Natural killer cell treated with Interleukin-12 subunit alpha and Interleukin-12 subunit beta and Interleukin-15 and Interleukin-18, amount 100 ng/mL, for 72 hours (primary cell): ENCODE results near the gene SNX3. TPM values are rescaled to one million over a fixed set of nuclear protein-coding genes. Genes with fewer than 3 reads are reported as not detected.
A peak's percentile ranks its signal among the peaks of the same experiment; 100 is the strongest.
"Not testable (repeated sequence)": the region's sequence is repeated elsewhere in the genome, so short reads cannot be mapped to it uniquely, and the experiment has no call there.

Experiments
- ATAC-seq, 2 donors: fragments of 150-1000 bp; cut with Tn5 transposase in 1 of 2; sonication (Bioruptor Pico), chemical (Tn5 transposase) in 1 of 2; 2 replicates each; pipeline ENCODE4 v1.10.0; 2021
- DNase-seq: peaks from one replicate; pipeline ENCODE4 v3.0.0; 2022; ENCODE audit warnings: low spot score
- H3K27ac Mint-ChIP-seq, 2 donors: 1 replicate in 1 of 2; 2 replicates in 1 of 2; pipeline ENCODE4 v1.8.0; 2022; ENCODE audit warnings: mixed read lengths in 2 of 2, mild to moderate bottlenecking in 1 of 2, moderate library complexity in 1 of 2
- H3K27me3 Mint-ChIP-seq, 2 donors: 1 replicate in 1 of 2; 2 replicates in 1 of 2; pipeline ENCODE4 v1.8.0; 2022; ENCODE audit warnings: mixed read lengths in 2 of 2
- H3K36me3 Mint-ChIP-seq: one replicate; pipeline ENCODE4 v1.8.0; 2022; ENCODE audit warnings: mixed read lengths
- H3K4me1 Mint-ChIP-seq, 2 donors: 1 replicate in 1 of 2; 2 replicates in 1 of 2; pipeline ENCODE4 v1.8.0; 2022; ENCODE audit warnings: low read depth in 2 of 2, mixed read lengths in 2 of 2, mild to moderate bottlenecking in 1 of 2
- H3K4me3 Mint-ChIP-seq: one replicate; pipeline ENCODE4 v1.8.0; 2022; ENCODE audit warnings: mixed read lengths
- H3K9me3 Mint-ChIP-seq: 2 replicates; pipeline ENCODE4 v1.8.0; 2022; ENCODE audit warnings: mixed read lengths
- total RNA-seq, 2 donors: library from RNA; stranded (reverse); gene quantifications; one replicate each; pipeline ENCODE4 v1.2.3, GENCODE V29; 2022

SNX3 gene
- 10 to 100 TPM; 40.8 to 76.6 TPM for total RNA-seq

DNA sequence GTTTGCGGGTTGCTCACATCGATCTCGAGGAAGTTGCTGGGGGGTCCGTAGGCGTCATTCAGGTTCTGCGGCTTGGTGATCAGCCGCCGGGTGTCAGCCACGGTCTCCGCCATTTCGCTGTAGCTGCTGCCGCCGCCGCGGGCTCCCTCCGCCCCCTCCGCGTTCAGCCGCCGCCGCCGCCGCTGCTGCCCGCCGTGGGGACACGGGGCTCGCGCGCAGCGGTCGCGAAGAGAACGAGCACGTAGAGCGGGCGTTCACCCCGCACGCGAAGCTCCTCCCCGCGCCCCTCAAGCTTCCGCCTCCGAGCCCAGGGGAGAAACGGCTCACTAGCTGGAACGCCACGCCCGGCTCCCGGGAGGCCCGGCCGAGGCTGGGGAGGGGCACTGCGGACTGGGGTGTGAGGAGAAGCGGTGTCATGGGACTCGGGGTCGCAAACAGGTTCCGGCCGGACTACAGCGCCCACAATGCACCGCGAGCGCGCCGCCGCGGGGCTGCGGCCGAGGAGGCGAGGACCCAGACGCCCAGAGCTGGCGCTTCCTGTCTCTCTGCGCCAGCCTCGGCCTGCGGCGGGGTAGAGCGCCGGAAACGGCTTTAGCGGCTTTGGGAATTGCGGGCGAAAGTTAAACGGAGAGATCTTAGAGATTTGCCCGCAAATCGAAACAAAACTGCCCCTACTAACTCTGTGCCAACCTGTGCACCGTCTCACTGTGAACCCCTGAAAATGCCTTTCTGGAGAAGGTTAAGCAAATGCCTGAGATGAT lies at the start of gene SNX3:
SNX3 (minus strand) TSS at position 232 of the 761 bp plus-strand sequence; CDS start at position 113, 119 bp downstream.
- H3K4me3 Mint-ChIP-seq = peak within 1 kb of the TSS; percentile 89
- peak; percentile 96 for ATAC-seq
- peak; percentile 94 for DNase-seq
- H3K9me3 Mint-ChIP-seq = no peaks in the 10 kb centered on the region
- H3K36me3 Mint-ChIP-seq = no peaks in the 10 kb centered on the region
- no peaks in the 10 kb centered on the region for H3K27me3 Mint-ChIP-seq
- peaks cover 9 to 14% of the 10 kb centered on the region in 2 donors for H3K4me1 Mint-ChIP-seq
- H3K27ac Mint-ChIP-seq = peak within 1 kb of the TSS; percentile 88 to 94

DNA sequence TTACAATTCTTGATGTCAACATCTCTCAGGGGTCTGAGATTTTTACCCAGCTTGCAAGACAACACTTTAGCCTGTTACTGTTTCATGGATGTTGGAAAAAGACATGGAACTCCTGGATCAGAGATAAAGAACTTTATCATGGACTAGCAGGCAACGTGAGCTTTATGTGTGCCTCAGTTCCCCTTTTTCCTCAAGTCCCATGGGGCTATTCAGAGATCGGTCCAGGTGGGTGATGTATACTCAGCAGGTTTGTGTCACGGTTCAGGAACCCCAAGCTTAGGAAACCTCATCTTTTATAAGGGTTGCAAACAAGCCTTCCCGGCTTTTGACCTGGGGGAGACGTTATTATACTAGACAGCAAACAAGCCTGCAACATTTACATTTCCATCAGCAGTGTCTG lies 49.0 kb upstream of the SNX3 start:
- H3K4me3 Mint-ChIP-seq = no peak overlapping the region
- H3K4me1 Mint-ChIP-seq = no peaks in the 10 kb centered on the region
- DNase-seq = no peak
- ATAC-seq = no peak
- no peak overlapping the region for H3K27ac Mint-ChIP-seq
- H3K9me3 Mint-ChIP-seq = no peaks in the 10 kb centered on the region
- no peaks in the 10 kb centered on the region for H3K36me3 Mint-ChIP-seq
- H3K27me3 Mint-ChIP-seq = no peaks in the 10 kb centered on the region

DNA sequence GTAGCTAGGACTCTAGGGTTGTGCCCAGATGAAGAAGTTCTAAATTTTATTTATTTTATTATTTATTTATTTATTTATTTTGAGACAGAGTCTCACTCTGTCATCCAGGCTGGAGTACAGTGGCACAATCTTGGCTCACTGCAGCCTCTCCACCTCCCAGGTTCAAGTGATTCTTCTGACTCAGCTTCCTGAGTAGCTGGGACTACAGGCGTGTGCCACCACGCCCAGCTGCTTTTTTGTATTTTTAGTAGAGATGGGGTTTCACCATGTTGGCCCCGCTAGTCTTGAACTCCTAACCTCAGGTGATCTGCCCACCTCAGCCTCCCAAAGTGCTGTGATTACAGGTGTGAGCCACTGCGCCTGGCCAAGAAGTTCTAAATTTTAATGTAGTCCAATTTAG lies 47.8 kb upstream of the SNX3 start:
- H3K27me3 Mint-ChIP-seq, H3K36me3 Mint-ChIP-seq, H3K9me3 Mint-ChIP-seq, H3K4me3 Mint-ChIP-seq, DNase-seq, H3K4me1 Mint-ChIP-seq, ATAC-seq, H3K27ac Mint-ChIP-seq: not testable (repeated sequence)

- Mint-ChIP-seq H3K4me1 (no peaks in the 10 kb centered on the region), H3K27me3 (no peaks in the 10 kb centered on the region), H3K4me3 (no peak overlapping the region), H3K36me3 (no peaks in the 10 kb centered on the region), H3K27ac (no peak overlapping the region), H3K9me3 (no peaks in the 10 kb centered on the region)
- ATAC-seq (no peak), DNase-seq (no peak)
Measured at GRCh38 chr6:108304646-108305045, 43.8 kb upstream of the SNX3 start.

DNA sequence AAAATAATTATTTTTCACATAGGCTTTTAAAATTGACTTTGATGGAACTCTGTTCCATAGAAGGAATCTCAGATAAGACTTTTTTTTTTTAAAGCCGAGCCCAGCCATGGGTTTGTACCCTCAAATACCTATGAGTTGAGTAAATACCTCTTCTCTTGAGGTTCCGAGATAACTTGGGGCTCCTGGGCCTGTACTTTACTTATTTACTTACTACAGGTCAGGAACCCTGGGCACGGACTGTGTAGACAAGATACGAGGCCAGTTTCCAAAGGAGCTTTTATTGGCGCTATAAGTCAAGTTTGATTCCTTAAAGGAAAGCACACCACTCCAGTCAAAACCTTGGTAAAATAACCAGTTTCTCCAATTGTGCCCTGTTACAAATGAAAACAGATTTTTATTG lies 41.5 kb upstream of the SNX3 start:
- H3K27ac Mint-ChIP-seq = no peak overlapping the region
- peaks cover 0 to 6% of the 10 kb centered on the region in 2 donors for H3K4me1 Mint-ChIP-seq
- ATAC-seq (no peak), DNase-seq (no peak)
- H3K36me3 Mint-ChIP-seq = no peaks in the 10 kb centered on the region
- H3K4me3 Mint-ChIP-seq = no peak overlapping the region
- no peaks in the 10 kb centered on the region for H3K27me3 Mint-ChIP-seq
- no peaks in the 10 kb centered on the region for H3K9me3 Mint-ChIP-seq

- Mint-ChIP-seq H3K27me3 (no peaks in the 10 kb centered on the region), H3K27ac (peak overlapping the region; percentile 97 to 99), H3K4me3 (peak overlapping the region; percentile 90), H3K36me3 (peaks cover 6% of the 10 kb centered on the region), H3K9me3 (no peaks in the 10 kb centered on the region), H3K4me1 (peaks cover 10 to 15% of the 10 kb centered on the region in 2 donors)
- DNase-seq (no peak), ATAC-seq (no peak)
Measured at GRCh38 chr6:108295676-108296075, 34.8 kb upstream of the SNX3 start.

GRCh38 chr6:108294727-108295625 lies 34.1 kb upstream of the SNX3 start, which contains the start of gene AFG1L:
TSS of gene AFG1L (plus strand) at chr6:108295054. CDS start at chr6:108295080, 26 bp downstream.
- ATAC-seq (peak; percentile 98 to 99), DNase-seq (peak; percentile 89)
- peak within 1 kb of the TSS; percentile 90 for H3K4me3 Mint-ChIP-seq
- H3K27ac Mint-ChIP-seq = peak within 1 kb of the TSS; percentile 97 to 99
- H3K36me3 Mint-ChIP-seq = peaks cover 6% of the 10 kb centered on the region
- H3K27me3 Mint-ChIP-seq = no peaks in the 10 kb centered on the region
- H3K9me3 Mint-ChIP-seq = no peaks in the 10 kb centered on the region
- H3K4me1 Mint-ChIP-seq = peaks cover 10 to 15% of the 10 kb centered on the region in 2 donors

GRCh38 chr6:108294297-108294726 lies 33.5 kb upstream of the SNX3 start:
- ATAC-seq (peak; percentile 43 to 50), DNase-seq (no peak)
- peak overlapping the region; percentile 90 for H3K4me3 Mint-ChIP-seq
- H3K27me3 Mint-ChIP-seq = no peaks in the 10 kb centered on the region
- peaks cover 10 to 15% of the 10 kb centered on the region in 2 donors for H3K4me1 Mint-ChIP-seq
- H3K36me3 Mint-ChIP-seq = peaks cover 6% of the 10 kb centered on the region
- peak overlapping the region; percentile 97 to 99 for H3K27ac Mint-ChIP-seq
- H3K9me3 Mint-ChIP-seq = no peaks in the 10 kb centered on the region

- Mint-ChIP-seq H3K4me1 (peaks cover 10 to 15% of the 10 kb centered on the region in 2 donors), H3K4me3 (peak overlapping the region; percentile 90), H3K9me3 (no peaks in the 10 kb centered on the region), H3K36me3 (peaks cover 6% of the 10 kb centered on the region), H3K27me3 (no peaks in the 10 kb centered on the region), H3K27ac (peak overlapping the region; percentile 97 to 99)
- DNase-seq (no peak), ATAC-seq (no peak)
Measured at GRCh38 chr6:108293527-108294296, 32.9 kb upstream of the SNX3 start.

DNA sequence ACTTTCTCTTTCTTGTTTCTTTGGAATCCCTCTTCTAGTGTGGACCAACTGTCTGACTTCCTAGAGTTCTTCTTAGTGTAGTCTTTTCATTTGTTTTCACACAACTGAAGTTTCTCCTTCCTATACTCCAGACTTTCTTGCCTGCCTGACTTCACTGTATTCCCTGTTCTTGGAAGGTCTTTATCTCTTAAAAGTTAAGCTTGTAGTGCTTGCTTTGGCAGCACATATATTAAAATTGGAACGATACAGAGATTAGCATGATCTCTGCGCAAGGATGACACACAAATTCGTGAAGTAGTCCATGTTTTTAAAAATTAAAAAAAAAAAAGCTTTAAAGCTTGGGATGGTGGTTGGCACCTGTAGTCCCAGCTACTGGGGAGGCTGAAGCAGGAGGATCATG lies 31.7 kb upstream of the SNX3 start:
- DNase-seq, H3K27me3 Mint-ChIP-seq, H3K4me1 Mint-ChIP-seq, ATAC-seq, H3K36me3 Mint-ChIP-seq, H3K27ac Mint-ChIP-seq, H3K9me3 Mint-ChIP-seq, H3K4me3 Mint-ChIP-seq: not testable (repeated sequence)

GRCh38 chr6:108291091-108291490 lies 30.3 kb upstream of the SNX3 start:
- Mint-ChIP-seq H3K4me3 (no peak overlapping the region), H3K36me3 (peaks cover 6% of the 10 kb centered on the region), H3K9me3 (no peaks in the 10 kb centered on the region), H3K27me3 (no peaks in the 10 kb centered on the region), H3K27ac (no peak overlapping the region), H3K4me1 (peaks cover 8 to 10% of the 10 kb centered on the region in 2 donors)
- no peak for DNase-seq
- no peak for ATAC-seq

DNA sequence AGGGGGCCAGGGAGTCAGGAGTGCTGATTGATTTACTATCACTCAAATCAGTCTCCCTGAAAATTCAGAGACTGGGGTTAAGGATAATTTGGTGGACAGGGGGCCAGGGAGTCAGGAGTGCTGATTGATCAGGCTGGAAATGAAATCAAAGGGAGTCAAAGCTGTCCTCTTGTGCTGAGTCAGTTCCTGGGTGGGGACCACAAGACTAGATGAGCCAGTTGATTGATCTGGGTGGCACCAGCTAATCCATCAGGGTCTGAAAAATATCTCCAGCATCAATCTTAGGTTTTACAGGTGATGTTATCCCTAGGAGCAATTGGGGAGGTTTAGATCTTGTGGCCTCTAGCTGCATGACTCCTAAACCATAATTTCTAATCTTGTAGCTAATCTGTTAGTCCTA lies 27.9 kb upstream of the SNX3 start:
- H3K4me3 Mint-ChIP-seq = no peak overlapping the region
- H3K27me3 Mint-ChIP-seq = peaks cover under 1 to 4% of the 10 kb centered on the region in 2 donors
- H3K9me3 Mint-ChIP-seq = no peaks in the 10 kb centered on the region
- no peaks in the 10 kb centered on the region for H3K36me3 Mint-ChIP-seq
- no peaks in the 10 kb centered on the region for H3K4me1 Mint-ChIP-seq
- DNase-seq (no peak), ATAC-seq (no peak)
- no peak overlapping the region for H3K27ac Mint-ChIP-seq

- no peak for DNase-seq
- H3K4me3 Mint-ChIP-seq = no peak overlapping the region
- no peak for ATAC-seq
Measured at GRCh38 chr6:108287373-108287772, 26.5 kb upstream of the SNX3 start.

More at GRCh38 chr6:108287373-108287772, 26.5 kb upstream of the SNX3 start:
- Mint-ChIP-seq H3K27me3 (peaks cover 3 to 9% of the 10 kb centered on the region in 2 donors), H3K27ac (no peak overlapping the region), H3K4me1 (no peaks in the 10 kb centered on the region), H3K36me3 (no peaks in the 10 kb centered on the region), H3K9me3 (no peaks in the 10 kb centered on the region)
